Small intestine (tissue), 7 donors: ENCODE measurements around the gene SERF2. TPM values are rescaled to one million over a fixed set of nuclear protein-coding genes. Genes with fewer than 3 reads are reported as not detected.
A peak's percentile ranks its signal among the peaks of the same experiment; 100 is the strongest.
"Not testable (repeated sequence)": the region's sequence is repeated elsewhere in the genome, so short reads cannot be mapped to it uniquely, and the experiment has no call there.

Source experiments
- DNase-seq, 2 donors: peaks; one replicate each; pipeline versions ENCODE4 v3.0.0 to v3.0.0-alpha.2; 2013
- FAIRE-seq: peaks from 2 replicates; lab custom pipeline; 2012; peaks lifted over from hg19 to GRCh38; lab: Jason Lieb, UNC
- H3K27ac ChIP-seq, 3 donors: one replicate each; pipeline ENCODE4 v1.5.1; 2013; ENCODE audit warnings: low read length in 2 of 3, mild to moderate bottlenecking in 2 of 3, control low read depth in 1 of 3, inconsistent platforms in 1 of 3, low read depth in 1 of 3, moderate library complexity in 1 of 3
- H3K27me3 ChIP-seq, 3 donors: one replicate each; pipeline ENCODE4 v1.6.1; 2013; ENCODE audit warnings: low read length in 3 of 3, inconsistent platforms in 1 of 3; ENCODE audit not compliant: control insufficient read depth in 3 of 3, insufficient read depth in 3 of 3
- H3K36me3 ChIP-seq, 3 donors: one replicate each; pipeline ENCODE4 v1.6.1; 2013; ENCODE audit warnings: low read length in 3 of 3, inconsistent platforms in 1 of 3, low read depth in 1 of 3, mild to moderate bottlenecking in 1 of 3, moderate library complexity in 1 of 3; ENCODE audit not compliant: control insufficient read depth in 3 of 3, insufficient read depth in 2 of 3
- H3K4me1 ChIP-seq, 3 donors: one replicate each; pipeline ENCODE4 v1.6.1; 2013; ENCODE audit warnings: low read length in 2 of 3, inconsistent platforms in 1 of 3, low read depth in 1 of 3, mild to moderate bottlenecking in 1 of 3, moderate library complexity in 1 of 3; ENCODE audit not compliant: control insufficient read depth in 3 of 3, insufficient read depth in 2 of 3
- H3K4me3 ChIP-seq, 3 donors: one replicate each; pipeline ENCODE4 v1.5.1; 2013; ENCODE audit warnings: low read length in 3 of 3, control low read depth in 1 of 3, inconsistent platforms in 1 of 3, low read depth in 1 of 3, mild to moderate bottlenecking in 1 of 3, moderate library complexity in 1 of 3
- H3K9me3 ChIP-seq, 2 donors: one replicate each; pipeline ENCODE4 v1.6.1; 2013; ENCODE audit warnings: low read depth in 1 of 2, low read length in 1 of 2; ENCODE audit not compliant: control insufficient read depth in 2 of 2, insufficient read depth in 1 of 2
- WGBS, 3 donors: extraction: QIAGEN DNeasy Blood & Tissue Kit; methylation state at CpG; one replicate each; pipeline ENCODE4 v1.1.7; 2013; 5-methylcytosine and 5-hydroxymethylcytosine counted together
- polyA plus RNA-seq, 4 donors: library from polyadenylated mRNA; stranded (reverse) in 3 of 4; unstranded in 1 of 4; fragments of 200-250 nt in 3 of 4; fragments of 120-200 nt in 1 of 4; gene quantifications; one replicate each; pipeline versions ENCODE4 v1.2.1 to v1.2.3, GENCODE V29; 2013
- donor health status: healthy with polysubstance abuse.
- donor health status: control.
- donor health status: control.
- donor health status: Bipolar disorder and iron deficiency.
- donor health status: healthy.

Gene SERF2
- polyA plus RNA-seq, 4 donors, result 739 to 2,526 (median 1,711) TPM

GRCh38 chr15:43795197-43795596 is 3.1 kb downstream of the SERF2 start:
- Histone ChIP-seq H3K36me3 (peaks cover 4 to 54% (median 6%) of the 10 kb centered on the region in 3 donors), H3K9me3 (peaks cover 0 to 7% of the 10 kb centered on the region in 2 donors), H3K4me1 (peaks cover 7 to 50% (median 16%) of the 10 kb centered on the region in 3 donors), H3K4me3 (no peak overlapping the region), H3K27ac (peak overlapping the region in 1 of 3 donors; percentile 7), H3K27me3 (no peaks in the 10 kb centered on the region)
- no peak for FAIRE-seq
- DNase-seq, result no peak
- 85 to 96% (median 92%) methylated on average over 2 of the region's 2 CpGs for WGBS, 3 donors

- DNase-seq (no peak), FAIRE-seq (no peak)
- no peak overlapping the region for H3K4me3 ChIP-seq
- no peaks in the 10 kb centered on the region for H3K27me3 ChIP-seq
- H3K36me3 ChIP-seq, result peaks cover 4 to 55% (median 6%) of the 10 kb centered on the region in 3 donors
- H3K27ac ChIP-seq, result no peak overlapping the region
- H3K4me1 ChIP-seq, result peaks cover 7 to 51% (median 16%) of the 10 kb centered on the region in 3 donors
- H3K9me3 ChIP-seq, result peaks cover 0 to 8% of the 10 kb centered on the region in 2 donors
These were observed 3.9 kb downstream of the SERF2 start for GRCh38 chr15:43795997-43796396.

GRCh38 chr15:43796566-43796965 is 4.4 kb downstream of the SERF2 start:
- no peak for FAIRE-seq
- 92 to 97% (median 93%) methylated on average over 3 of the region's 3 CpGs for WGBS, 3 donors
- peak overlapping the region in 1 of 3 donors; percentile 3 for H3K27ac ChIP-seq
- H3K27me3 ChIP-seq, result no peaks in the 10 kb centered on the region
- H3K4me3 ChIP-seq, result no peak overlapping the region
- peaks cover 4 to 56% (median 6%) of the 10 kb centered on the region in 3 donors for H3K36me3 ChIP-seq
- DNase-seq, result no peak
- H3K4me1 ChIP-seq, result peaks cover 7 to 48% (median 16%) of the 10 kb centered on the region in 3 donors
- peaks cover 0 to 8% of the 10 kb centered on the region in 2 donors for H3K9me3 ChIP-seq

- FAIRE-seq (no peak), DNase-seq (peak in 1 of 2 donors; percentile 11)
- peak overlapping the region; percentile 38 to 95 (median 85) for H3K27ac ChIP-seq
- 85 to 88% (median 86%) methylated on average over 16 of the region's 16 CpGs for WGBS, 3 donors
- H3K4me1 ChIP-seq, result peaks cover 2 to 32% (median 5%) of the 10 kb centered on the region in 3 donors
- peaks cover 4 to 56% (median 5%) of the 10 kb centered on the region in 3 donors for H3K36me3 ChIP-seq
- H3K4me3 ChIP-seq, result no peak overlapping the region
- peaks cover 0 to 6% of the 10 kb centered on the region in 2 donors for H3K9me3 ChIP-seq
- H3K27me3 ChIP-seq, result no peaks in the 10 kb centered on the region
These were observed 7.3 kb downstream of the SERF2 start for GRCh38 chr15:43799209-43799944.

- Histone ChIP-seq H3K27me3 (no peaks in the 10 kb centered on the region), H3K4me3 (peak within 1 kb of the TSS; percentile 69 to 90 (median 71)), H3K36me3 (peaks cover 4 to 52% (median 7%) of the 10 kb centered on the region in 3 donors), H3K4me1 (peaks cover 2 to 27% (median 2%) of the 10 kb centered on the region in 3 donors), H3K27ac (peak within 1 kb of the TSS; percentile 38 to 95 (median 85)), H3K9me3 (peaks cover 0 to 6% of the 10 kb centered on the region in 2 donors)
- DNase-seq, result no peak
- FAIRE-seq, result no peak
- WGBS, 3 donors, result 94 to 97% (median 97%) methylated on average over 8 of the region's 8 CpGs
These were observed 7.8 kb downstream of the SERF2 start, which contains the start of gene SERINC4 for GRCh38 chr15:43799945-43800285. TSS of gene SERINC4 (minus strand) at chr15:43800220. CDS start at chr15:43799986, 234 bp downstream.

- H3K4me1 ChIP-seq, result peaks cover 0 to 22% (median 2%) of the 10 kb centered on the region in 3 donors
- peaks cover 4 to 51% (median 7%) of the 10 kb centered on the region in 3 donors for H3K36me3 ChIP-seq
- no peak for FAIRE-seq
These were observed 8.4 kb downstream of the SERF2 start, which contains the start of gene HYPK for GRCh38 chr15:43800286-43801141. TSS of gene HYPK (plus strand) at chr15:43800599. CDS start at chr15:43800623, 24 bp downstream.

GRCh38 chr15:43802676-43803075 is 10.6 kb downstream of the SERF2 start:
- H3K27ac ChIP-seq, FAIRE-seq, H3K27me3 ChIP-seq, DNase-seq, H3K9me3 ChIP-seq, H3K4me3 ChIP-seq: not testable (repeated sequence)
- Histone ChIP-seq H3K4me1 (peaks cover 0 to 21% (median 2%) of the 10 kb centered on the region in 3 donors), H3K36me3 (peaks cover 6 to 60% (median 14%) of the 10 kb centered on the region in 3 donors)
- 94 to 96% (median 96%) methylated on average over 7 of the region's 7 CpGs for WGBS, 3 donors

More at GRCh38 chr15:43800286-43801141, 8.4 kb downstream of the SERF2 start, which contains the start of gene HYPK:
- peaks cover 0 to 6% of the 10 kb centered on the region in 2 donors for H3K9me3 ChIP-seq
- peak; percentile 92 to 95 for DNase-seq
- H3K4me3 ChIP-seq, result peak within 1 kb of the TSS; percentile 69 to 90 (median 71)
- H3K27me3 ChIP-seq, result no peaks in the 10 kb centered on the region
- peak within 1 kb of the TSS; percentile 38 to 95 (median 85) for H3K27ac ChIP-seq
- 7 to 9% (median 8%) methylated on average over 44 of the region's 44 CpGs for WGBS, 3 donors

GRCh38 chr15:43808435-43808950 is 16.4 kb downstream of the SERF2 start:
- no peak overlapping the region for H3K4me3 ChIP-seq
- FAIRE-seq (no peak), DNase-seq (no peak)
- H3K27ac ChIP-seq, result no peak overlapping the region
- 54 to 67% (median 66%) methylated on average over 5 of the region's 5 CpGs for WGBS, 3 donors
- no peaks in the 10 kb centered on the region for H3K9me3 ChIP-seq
- no peaks in the 10 kb centered on the region for H3K27me3 ChIP-seq
- peaks cover 16 to 67% (median 24%) of the 10 kb centered on the region in 3 donors for H3K36me3 ChIP-seq
- H3K4me1 ChIP-seq, result no peaks in the 10 kb centered on the region
